Right cardiac atrium (tissue), 5 donors: ENCODE results near the gene DTWD2. TPM values are rescaled to one million over a fixed set of nuclear protein-coding genes. Genes with fewer than 3 reads are reported as not detected.
A peak's percentile ranks its signal among the peaks of the same experiment; 100 is the strongest.
"Not testable (repeated sequence)": the region's sequence is repeated elsewhere in the genome, so short reads cannot be mapped to it uniquely, and the experiment has no call there.

Experiments used
- ATAC-seq, 2 donors: fragments of 200-7000 bp; cut with Tn5 transposase; one replicate each; pipeline versions ENCODE4 v1.8.0 to v1.9.1; 2020; ENCODE audit warnings: moderate library complexity in 2 of 2, mild to moderate bottlenecking in 1 of 2
- DNase-seq, 3 donors: peaks; one replicate each; pipeline ENCODE4 v3.0.0-alpha.2; 2020
- H3K27ac ChIP-seq: one replicate; pipeline ENCODE4 v1.5.1; 2013; ENCODE audit warnings: mild to moderate bottlenecking, low read length, control low read depth, moderate library complexity
- H3K27me3 ChIP-seq: one replicate; pipeline ENCODE4 v1.6.1; 2013; ENCODE audit not compliant: control insufficient read depth, insufficient read depth
- H3K4me1 ChIP-seq: one replicate; pipeline ENCODE4 v1.6.1; 2013; ENCODE audit warnings: low read length; ENCODE audit not compliant: control insufficient read depth, insufficient read depth
- H3K4me3 ChIP-seq: one replicate; pipeline ENCODE4 v1.5.1; 2013; ENCODE audit warnings: low read length, control low read depth
- H3K9me3 ChIP-seq: one replicate; pipeline ENCODE4 v1.6.1; 2013; ENCODE audit warnings: low read length; ENCODE audit not compliant: control insufficient read depth
- WGBS: extraction: QIAGEN DNeasy Blood & Tissue Kit; methylation state at CpG from one replicate; pipeline ENCODE4 v1.1.7; 2013; 5-methylcytosine and 5-hydroxymethylcytosine counted together
- intact Hi-C, 4 donors: fragments of 100-400 bp; cut with DNase I; formaldehyde crosslinking; loops; one replicate each; pipeline versions ENCODE4 v1.11.0 to v1.14.0; 2022 to 2023
- polyA plus RNA-seq: library from polyadenylated mRNA; stranded (reverse); fragments of 200-250 nt; gene quantifications from one replicate; pipeline ENCODE4 v1.2.3, GENCODE V29; 2013
- total RNA-seq, 4 donors: library from RNA; stranded (reverse); fragmentation: NEBNext Ultra II Directional; extraction: Animal tissue kit (Norgen Biotek cat#: 25700); gene quantifications; one replicate each; pipeline ENCODE4 v1.2.1, GENCODE V29; 2021
- donor health status: healthy with polysubstance abuse.
- donor health status: DM: no; HTN: yes; CAD: no.
- donor health status: DM: no; HTN: no; CAD: no.
- donor health status: DM: no; HTN: yes; CAD: no; lungs with severe emphysema.
- donor health status: DM: yes; HTN: yes; CAD: no.

The DTWD2 gene
- total and polyA plus RNA-seq, 5 donors = 6.1 to 11.5 (median 8.6) TPM

- H3K4me1 ChIP-seq, DNase-seq, H3K4me3 ChIP-seq, ATAC-seq, H3K27ac ChIP-seq, intact Hi-C loops, H3K9me3 ChIP-seq, H3K27me3 ChIP-seq: not testable (repeated sequence)
- WGBS = 89% methylated on average over 9 of the region's 9 CpGs
Observed at GRCh38 chr5:118950354-118950753, 38.0 kb downstream of the DTWD2 start.

GRCh38 chr5:118946138-118946800 is 42.1 kb downstream of the DTWD2 start:
- 93% methylated on average over 2 of the region's 2 CpGs for WGBS
- Histone ChIP-seq H3K27me3 (no peaks in the 10 kb centered on the region), H3K4me3 (no peak overlapping the region), H3K4me1 (no peaks in the 10 kb centered on the region), H3K9me3 (no peaks in the 10 kb centered on the region), H3K27ac (no peak overlapping the region)
- intact Hi-C loops = no loop called here
- ATAC-seq = no peak
- DNase-seq = no peak

- Histone ChIP-seq H3K4me1 (no peaks in the 10 kb centered on the region), H3K4me3 (no peak overlapping the region), H3K9me3 (no peaks in the 10 kb centered on the region), H3K27me3 (no peaks in the 10 kb centered on the region), H3K27ac (no peak overlapping the region)
- DNase-seq = no peak
- ATAC-seq = peak in 1 of 2 donors; percentile 20
- intact Hi-C loops = no loop called here
- 62% methylated on average over 3 of the region's 3 CpGs for WGBS
Observed at GRCh38 chr5:118937393-118938061, 50.8 kb downstream of the DTWD2 start.

GRCh38 chr5:118933703-118934102 is 54.6 kb downstream of the DTWD2 start:
- no peak for DNase-seq
- Histone ChIP-seq H3K9me3 (no peaks in the 10 kb centered on the region), H3K27me3 (no peaks in the 10 kb centered on the region), H3K27ac (no peak overlapping the region), H3K4me3 (no peak overlapping the region), H3K4me1 (no peaks in the 10 kb centered on the region)
- intact Hi-C loops = no loop called here
- 94% methylated on average over 1 of the region's 1 CpG for WGBS
- ATAC-seq = no peak

- DNase-seq (no peak), ATAC-seq (no peak)
- WGBS = 64% methylated on average over 1 of the region's 1 CpG
- Histone ChIP-seq H3K4me3 (no peak overlapping the region), H3K4me1 (no peaks in the 10 kb centered on the region), H3K9me3 (no peaks in the 10 kb centered on the region), H3K27me3 (no peaks in the 10 kb centered on the region), H3K27ac (no peak overlapping the region)
- intact Hi-C loops = no loop called here
Observed at GRCh38 chr5:118931564-118931963, 56.8 kb downstream of the DTWD2 start.

- intact Hi-C loops = no loop called here
- 34% methylated on average over 1 of the region's 1 CpG for WGBS
- no peak overlapping the region for H3K4me3 ChIP-seq
- ATAC-seq = no peak
- H3K9me3 ChIP-seq = no peaks in the 10 kb centered on the region
- no peaks in the 10 kb centered on the region for H3K27me3 ChIP-seq
- no peak overlapping the region for H3K27ac ChIP-seq
- no peak for DNase-seq
- H3K4me1 ChIP-seq = no peaks in the 10 kb centered on the region
Observed at GRCh38 chr5:118924006-118924389, 64.3 kb downstream of the DTWD2 start.

- ATAC-seq (no peak), DNase-seq (no peak)
- WGBS = 84% methylated on average over 15 of the region's 15 CpGs
- intact Hi-C loops = no loop called here
- Histone ChIP-seq H3K27ac (no peak overlapping the region), H3K27me3 (no peaks in the 10 kb centered on the region), H3K4me1 (no peaks in the 10 kb centered on the region), H3K9me3 (no peaks in the 10 kb centered on the region), H3K4me3 (no peak overlapping the region)
Observed at GRCh38 chr5:118923295-118924005, 64.9 kb downstream of the DTWD2 start.

GRCh38 chr5:118921866-118922265 is 66.5 kb downstream of the DTWD2 start:
- 78% methylated on average over 2 of the region's 2 CpGs for WGBS
- Histone ChIP-seq H3K4me3 (no peak overlapping the region), H3K4me1 (no peaks in the 10 kb centered on the region), H3K27ac (no peak overlapping the region), H3K27me3 (no peaks in the 10 kb centered on the region), H3K9me3 (no peaks in the 10 kb centered on the region)
- ATAC-seq (no peak), DNase-seq (no peak)
- intact Hi-C loops = no loop called here

- 65% methylated on average over 3 of the region's 3 CpGs for WGBS
- ATAC-seq = no peak
- DNase-seq = no peak
Observed at GRCh38 chr5:118919016-118919415, 69.3 kb downstream of the DTWD2 start.

GRCh38 chr5:118918232-118918631 is 70.1 kb downstream of the DTWD2 start:
- ATAC-seq (no peak), DNase-seq (no peak)
- Histone ChIP-seq H3K27me3 (no peaks in the 10 kb centered on the region), H3K27ac (no peak overlapping the region), H3K9me3 (no peaks in the 10 kb centered on the region), H3K4me1 (no peaks in the 10 kb centered on the region), H3K4me3 (no peak overlapping the region)
- intact Hi-C loops = no loop called here
- WGBS = 92% methylated on average over 7 of the region's 7 CpGs

More at GRCh38 chr5:118919016-118919415, 69.3 kb downstream of the DTWD2 start:
- Histone ChIP-seq H3K4me3 (no peak overlapping the region), H3K27me3 (no peaks in the 10 kb centered on the region), H3K9me3 (no peaks in the 10 kb centered on the region), H3K27ac (no peak overlapping the region), H3K4me1 (no peaks in the 10 kb centered on the region)
- intact Hi-C loops = no loop called here

GRCh38 chr5:118907536-118907935 is 80.8 kb downstream of the DTWD2 start:
- H3K4me3 ChIP-seq, H3K9me3 ChIP-seq, H3K4me1 ChIP-seq, H3K27me3 ChIP-seq, intact Hi-C loops, DNase-seq, ATAC-seq, H3K27ac ChIP-seq: not testable (repeated sequence)
- WGBS = 87% methylated on average over 5 of the region's 5 CpGs
